Measurements from ENCODE around the gene GABBR2.

Gene GABBR2

GRCh38 chr9:98260635-98261034 is 448.1 kb downstream of the GABBR2 start:
- in situ Hi-C loops (cut with HindIII; ENCODE audit: low sequenced_read_pairs): no loop called here
- DNase-seq (ENCODE audit: low read depth): no peak
- H3K4me3 ChIP-seq (ENCODE audit: low read depth, low read length): no peak overlapping the region
- TF ChIP-seq CTCF (IDR thresholded peaks at IDR 0.05; ENCODE audit: low read depth, low read length, missing control alignments): no peak

- no peak for TF ChIP-seq CTCF (IDR thresholded peaks at IDR 0.05; ENCODE audit: low read depth, low read length, missing control alignments)
- no peak overlapping the region for H3K4me3 ChIP-seq (ENCODE audit: low read depth, low read length)
- in situ Hi-C loops (cut with HindIII; ENCODE audit: low sequenced_read_pairs): no loop called here
- DNase-seq (ENCODE audit: low read depth): no peak
Observed at GRCh38 chr9:98259791-98260190, 448.9 kb downstream of the GABBR2 start.

GRCh38 chr9:98256756-98257155 is 452.0 kb downstream of the GABBR2 start:
- no peak for TF ChIP-seq CTCF (IDR thresholded peaks at IDR 0.05; ENCODE audit: low read depth, low read length, missing control alignments)
- in situ Hi-C loops (cut with HindIII; ENCODE audit: low sequenced_read_pairs): no loop called here
- DNase-seq (ENCODE audit: low read depth): no peak

GRCh38 chr9:98255578-98256296 is 453.0 kb downstream of the GABBR2 start, which contains the start of gene TBC1D2:
TBC1D2 (minus strand) TSS chr9:98255649; CDS start chr9:98255541, 108 bp downstream.
- TF ChIP-seq CTCF (IDR thresholded peaks at IDR 0.05; ENCODE audit: low read depth, low read length, missing control alignments): peak; percentile 33
- in situ Hi-C loops (cut with HindIII; ENCODE audit: low sequenced_read_pairs): no loop called here
- peak within 1 kb of the TSS; percentile 69 for H3K4me3 ChIP-seq (ENCODE audit: low read depth, low read length)
- peak; percentile 80 for DNase-seq (ENCODE audit: low read depth)

More at GRCh38 chr9:98256756-98257155, 452.0 kb downstream of the GABBR2 start:
- H3K4me3 ChIP-seq (ENCODE audit: low read depth, low read length): peak overlapping the region; percentile 69

GRCh38 chr9:98255061-98255577 is 453.6 kb downstream of the GABBR2 start:
- TF ChIP-seq CTCF (IDR thresholded peaks at IDR 0.05; ENCODE audit: low read depth, low read length, missing control alignments): peak; percentile 3
- in situ Hi-C loops (cut with HindIII; ENCODE audit: low sequenced_read_pairs): no loop called here
- DNase-seq (ENCODE audit: low read depth): peak; percentile 18
- H3K4me3 ChIP-seq (ENCODE audit: low read depth, low read length): peak overlapping the region; percentile 69

- DNase-seq (ENCODE audit: low read depth): no peak
- in situ Hi-C loops (cut with HindIII; ENCODE audit: low sequenced_read_pairs): no loop called here
- peak overlapping the region; percentile 69 for H3K4me3 ChIP-seq (ENCODE audit: low read depth, low read length)
- no peak for TF ChIP-seq CTCF (IDR thresholded peaks at IDR 0.05; ENCODE audit: low read depth, low read length, missing control alignments)
Observed at GRCh38 chr9:98254228-98255060, 454.3 kb downstream of the GABBR2 start.
